Stimulated activated effector memory CD8-positive, alpha-beta T cell treated with anti-CD3 and anti-CD28 coated beads, Interleukin-12 subunit alpha, Interleukin-12 subunit beta, amount 100 ng/mL, for 72 hours (primary cell): ENCODE results near the gene CSNK2A3.
"Not testable (repeated sequence)": the region's sequence is repeated elsewhere in the genome, so short reads cannot be mapped to it uniquely, and the experiment has no call there.

Experiments
- ATAC-seq: fragments of 150-1000 bp; cut with Tn5 transposase; 2 replicates; pipeline ENCODE4 v1.10.0; 2021
- DNase-seq, 2 donors: peaks; one replicate each; pipeline ENCODE4 v3.0.0; 2021 to 2022; ENCODE audit warnings: low spot score in 2 of 2
- H3K27ac Mint-ChIP-seq: one replicate; pipeline ENCODE4 v1.8.0; 2022; ENCODE audit warnings: mild to moderate bottlenecking, mixed read lengths
- H3K36me3 Mint-ChIP-seq: one replicate; pipeline ENCODE4 v1.8.0; 2022; ENCODE audit warnings: mild to moderate bottlenecking, mixed read lengths
- H3K4me1 Mint-ChIP-seq: one replicate; pipeline ENCODE4 v1.8.0; 2022; ENCODE audit warnings: mixed read lengths
- H3K4me3 Mint-ChIP-seq: one replicate; pipeline ENCODE4 v1.8.0; 2022; ENCODE audit warnings: mild to moderate bottlenecking, mixed read lengths
- H3K9me3 Mint-ChIP-seq: one replicate; pipeline ENCODE4 v1.8.0; 2022; ENCODE audit warnings: mixed read lengths

The CSNK2A3 gene

DNA sequence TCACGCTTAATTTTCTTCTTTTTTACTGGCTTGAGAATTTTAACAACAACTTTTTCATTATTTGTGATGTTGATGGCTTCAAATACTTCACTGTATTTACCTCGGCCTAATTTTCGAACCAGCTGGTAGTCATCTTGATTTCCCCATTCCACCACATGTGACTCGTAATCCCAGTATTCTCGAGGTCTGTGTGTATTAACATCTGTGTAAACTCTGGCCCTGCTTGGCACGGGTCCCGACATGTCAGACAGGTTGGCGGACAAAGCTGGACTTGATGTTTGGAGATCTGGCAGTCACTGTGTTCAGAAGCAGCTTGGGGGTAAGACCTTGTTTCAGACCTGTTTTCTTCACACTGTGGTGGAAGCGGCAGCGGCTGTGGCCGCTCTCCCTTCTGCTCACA, at the start of gene CSNK2A3:
Gene CSNK2A3, minus strand, starts transcription at position 373 of the 400 bp plus-strand sequence. Its CDS starts 131 bp downstream, at position 242.
- not testable (repeated sequence) for H3K4me3 Mint-ChIP-seq, ATAC-seq, H3K27ac Mint-ChIP-seq, H3K9me3 Mint-ChIP-seq, DNase-seq, H3K4me1 Mint-ChIP-seq, H3K36me3 Mint-ChIP-seq

DNA sequence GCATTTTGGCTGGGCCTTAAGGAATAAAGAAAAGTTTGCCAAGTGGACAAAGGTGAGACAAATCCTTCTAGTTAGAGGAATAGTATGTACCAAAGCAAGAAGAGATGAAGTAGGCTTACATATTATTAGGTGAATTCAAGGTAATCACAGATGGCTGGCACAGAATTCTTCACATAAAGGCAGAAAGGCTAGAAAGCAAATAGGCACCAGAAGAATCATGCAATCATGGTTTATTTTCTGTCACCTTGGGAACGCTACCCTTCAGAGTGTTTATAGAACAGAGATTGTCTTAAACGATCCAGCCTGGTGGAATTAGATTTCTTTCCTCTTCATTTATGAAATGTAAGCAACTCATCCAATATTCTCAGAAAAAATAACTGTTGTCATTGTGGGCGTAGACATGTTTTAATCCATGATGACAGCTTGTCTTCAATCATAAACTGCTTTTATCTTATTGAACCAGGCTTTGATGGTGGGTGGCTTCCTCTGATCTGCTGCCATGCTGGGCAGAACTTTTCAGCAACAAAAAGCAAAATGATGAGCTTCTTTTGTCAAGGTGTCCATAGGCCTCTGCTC, 49.0 kb upstream of the CSNK2A3 start:
- no peak for ATAC-seq
- no peaks in the 10 kb centered on the region for H3K9me3 Mint-ChIP-seq
- H3K4me3 Mint-ChIP-seq: no peak overlapping the region
- no peak for DNase-seq
- H3K27ac Mint-ChIP-seq: no peak overlapping the region
- H3K4me1 Mint-ChIP-seq: no peaks in the 10 kb centered on the region
- no peaks in the 10 kb centered on the region for H3K36me3 Mint-ChIP-seq

DNA sequence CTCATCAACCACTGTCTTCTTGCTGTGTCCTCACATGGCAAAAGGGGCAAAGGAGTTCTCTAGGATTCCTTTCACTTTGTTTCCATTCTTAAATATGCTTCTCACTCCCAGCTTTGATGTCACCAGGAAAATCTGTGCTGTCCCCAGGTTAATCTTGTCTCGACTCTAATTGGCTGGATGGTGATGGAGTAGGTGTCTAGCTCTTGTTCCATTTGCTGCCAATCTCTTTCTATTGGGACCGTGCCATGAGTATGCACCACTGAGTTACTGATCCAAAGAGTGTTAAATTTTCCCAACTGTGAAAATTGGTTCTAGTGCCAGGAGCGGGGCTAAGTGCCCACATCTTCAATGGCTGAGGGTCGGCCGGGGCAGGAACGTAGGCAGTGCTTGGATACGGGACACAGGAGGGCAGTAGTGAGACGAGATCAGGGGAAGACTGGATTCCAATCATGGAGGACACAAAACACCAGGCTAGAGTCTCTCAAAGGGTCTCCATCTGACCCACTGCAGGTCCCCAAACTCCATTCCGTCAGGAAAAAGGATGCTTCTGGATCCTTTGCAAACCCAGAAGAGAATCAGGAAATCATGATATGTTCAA, 47.7 kb upstream of the CSNK2A3 start:
- H3K9me3 Mint-ChIP-seq: no peaks in the 10 kb centered on the region
- no peaks in the 10 kb centered on the region for H3K4me1 Mint-ChIP-seq
- no peak for ATAC-seq
- no peak for DNase-seq
- H3K36me3 Mint-ChIP-seq: no peaks in the 10 kb centered on the region
- no peak overlapping the region for H3K4me3 Mint-ChIP-seq
- H3K27ac Mint-ChIP-seq: no peak overlapping the region

DNA sequence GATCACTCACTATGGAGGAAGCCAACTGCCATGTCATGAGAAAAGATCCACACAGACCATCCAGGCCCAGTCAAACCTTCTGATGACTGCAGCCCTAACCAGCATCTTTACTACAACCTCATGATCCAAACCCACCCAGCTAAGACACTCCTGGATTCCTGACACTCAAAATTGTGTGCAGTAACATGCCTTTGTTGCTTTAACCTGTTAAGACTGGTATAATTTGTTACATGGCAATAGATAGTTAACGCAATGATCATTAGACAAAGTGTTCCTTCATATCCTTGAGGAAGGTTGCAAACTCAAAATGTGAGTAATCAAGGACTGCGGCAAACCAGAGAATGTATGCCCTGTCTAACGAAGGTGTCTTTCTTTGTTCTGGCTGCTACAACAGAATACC, 47.1 kb upstream of the CSNK2A3 start:
- DNase-seq: no peak
- Mint-ChIP-seq H3K4me3 (no peak overlapping the region), H3K9me3 (no peaks in the 10 kb centered on the region), H3K4me1 (no peaks in the 10 kb centered on the region), H3K27ac (no peak overlapping the region), H3K36me3 (no peaks in the 10 kb centered on the region)
- no peak for ATAC-seq

DNA sequence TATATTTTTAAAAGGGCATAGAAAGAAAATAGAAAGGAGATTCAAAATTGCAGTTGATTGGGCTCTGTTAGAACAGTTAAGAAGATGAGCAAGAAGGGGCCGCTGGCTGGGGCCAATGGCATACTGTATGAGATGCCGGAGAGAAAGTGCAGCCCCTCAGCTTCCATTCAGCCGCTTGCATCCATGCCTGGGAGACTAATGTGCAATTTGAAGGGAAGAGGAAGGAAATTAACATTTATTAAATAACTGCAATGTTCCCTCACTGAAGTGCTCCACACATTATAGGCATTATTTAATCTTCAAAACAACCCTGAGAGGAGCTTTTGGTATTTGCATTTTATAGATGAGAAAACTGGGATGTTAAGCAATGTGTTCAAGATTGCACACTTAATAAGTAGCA, 44.7 kb upstream of the CSNK2A3 start:
- Mint-ChIP-seq H3K27ac (no peak overlapping the region), H3K4me3 (no peak overlapping the region), H3K36me3 (no peaks in the 10 kb centered on the region), H3K4me1 (no peaks in the 10 kb centered on the region), H3K9me3 (no peaks in the 10 kb centered on the region)
- ATAC-seq (no peak), DNase-seq (no peak)

- Mint-ChIP-seq H3K36me3 (no peaks in the 10 kb centered on the region), H3K4me1 (no peaks in the 10 kb centered on the region), H3K27ac (no peak overlapping the region), H3K9me3 (no peaks in the 10 kb centered on the region), H3K4me3 (no peak overlapping the region)
- no peak for DNase-seq
- ATAC-seq: no peak
These were observed 44.0 kb upstream of the CSNK2A3 start for GRCh38 chr11:11397036-11397415.

GRCh38 chr11:11396301-11397035, 43.4 kb upstream of the CSNK2A3 start:
- Mint-ChIP-seq H3K36me3 (no peaks in the 10 kb centered on the region), H3K4me3 (no peak overlapping the region), H3K27ac (no peak overlapping the region), H3K9me3 (no peaks in the 10 kb centered on the region), H3K4me1 (no peaks in the 10 kb centered on the region)
- DNase-seq: no peak
- no peak for ATAC-seq

DNA sequence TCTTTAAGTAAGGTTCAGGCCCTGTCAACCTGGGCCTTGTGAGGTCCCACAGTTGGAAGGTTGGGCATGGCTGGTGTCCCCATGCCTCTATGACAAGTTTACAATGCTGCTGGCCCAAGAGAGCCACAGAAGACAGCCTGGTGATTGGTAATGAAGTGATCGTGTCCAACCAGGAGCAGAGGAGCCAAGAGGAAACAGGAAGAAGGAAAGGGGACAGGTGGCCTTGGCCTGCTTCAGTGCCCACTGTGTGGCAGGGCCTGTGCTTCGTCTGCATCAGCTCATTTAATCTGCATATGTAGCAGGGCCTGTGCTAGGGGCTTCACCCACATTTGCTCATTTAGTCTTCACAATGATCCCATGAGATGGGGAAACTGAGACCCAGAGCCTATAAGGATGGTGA, 42.1 kb upstream of the CSNK2A3 start:
- H3K36me3 Mint-ChIP-seq: no peaks in the 10 kb centered on the region
- no peak for ATAC-seq
- no peak for DNase-seq
- no peak overlapping the region for H3K27ac Mint-ChIP-seq
- no peak overlapping the region for H3K4me3 Mint-ChIP-seq
- no peaks in the 10 kb centered on the region for H3K4me1 Mint-ChIP-seq
- H3K9me3 Mint-ChIP-seq: no peaks in the 10 kb centered on the region

DNA sequence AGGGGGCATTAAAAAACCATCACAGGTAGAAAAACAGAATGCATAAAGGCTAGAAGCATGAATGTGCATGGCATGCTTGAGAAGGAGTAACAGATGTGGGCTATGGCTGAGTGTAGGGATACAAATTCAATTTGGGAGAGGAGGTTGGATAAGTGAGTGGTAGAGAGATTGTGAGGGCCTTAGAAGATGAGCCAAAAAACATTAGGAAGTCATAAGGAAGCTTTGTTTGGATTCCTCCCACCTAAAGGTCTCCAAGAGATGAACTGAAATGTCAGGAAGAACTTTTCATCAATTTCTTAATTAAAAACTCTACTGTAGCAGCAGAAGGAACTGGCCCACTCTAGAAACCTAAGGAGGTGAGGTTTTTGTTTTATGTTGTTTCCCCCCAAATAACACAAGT, 41.2 kb upstream of the CSNK2A3 start:
- H3K4me3 Mint-ChIP-seq: no peak overlapping the region
- ATAC-seq: no peak
- H3K9me3 Mint-ChIP-seq: no peaks in the 10 kb centered on the region
- H3K36me3 Mint-ChIP-seq: no peaks in the 10 kb centered on the region
- no peak for DNase-seq
- no peak overlapping the region for H3K27ac Mint-ChIP-seq
- H3K4me1 Mint-ChIP-seq: no peaks in the 10 kb centered on the region

DNA sequence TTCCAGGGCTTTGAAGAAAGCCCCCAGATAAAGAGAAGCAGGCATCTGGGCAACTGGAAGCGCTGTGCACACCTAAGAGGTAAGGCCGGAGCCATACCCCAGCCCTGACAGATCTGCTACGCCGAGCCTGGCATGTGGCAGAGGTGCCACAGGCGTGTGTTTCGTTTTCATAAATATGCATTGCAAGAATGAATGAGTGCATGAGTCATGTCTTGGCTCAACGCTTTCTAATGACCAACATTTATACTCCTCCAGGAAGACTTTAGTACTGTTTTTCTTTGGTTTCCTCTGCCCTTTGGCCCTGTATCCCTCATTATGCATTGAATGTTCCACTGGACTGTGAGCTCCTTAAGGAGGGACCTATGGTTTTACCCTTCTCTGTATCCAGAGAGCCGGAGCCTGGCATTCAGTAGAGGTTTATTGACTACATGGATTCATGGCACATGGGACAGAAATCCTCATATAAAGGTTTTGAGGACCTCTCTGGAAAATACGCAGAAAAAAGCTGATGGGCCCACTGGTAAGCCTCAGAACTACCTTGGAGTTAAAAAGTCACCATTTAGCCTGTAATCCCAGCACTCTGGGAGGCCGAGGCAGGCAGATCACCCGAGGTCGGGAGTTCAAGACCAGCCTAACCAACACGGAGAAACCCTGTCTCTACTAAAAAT, 38.9 kb upstream of the CSNK2A3 start:
- no peak for DNase-seq
- no peaks in the 10 kb centered on the region for H3K4me1 Mint-ChIP-seq
- no peak overlapping the region for H3K27ac Mint-ChIP-seq
- H3K4me3 Mint-ChIP-seq: no peak overlapping the region
- ATAC-seq: no peak
- H3K9me3 Mint-ChIP-seq: no peaks in the 10 kb centered on the region
- H3K36me3 Mint-ChIP-seq: no peaks in the 10 kb centered on the region

DNA sequence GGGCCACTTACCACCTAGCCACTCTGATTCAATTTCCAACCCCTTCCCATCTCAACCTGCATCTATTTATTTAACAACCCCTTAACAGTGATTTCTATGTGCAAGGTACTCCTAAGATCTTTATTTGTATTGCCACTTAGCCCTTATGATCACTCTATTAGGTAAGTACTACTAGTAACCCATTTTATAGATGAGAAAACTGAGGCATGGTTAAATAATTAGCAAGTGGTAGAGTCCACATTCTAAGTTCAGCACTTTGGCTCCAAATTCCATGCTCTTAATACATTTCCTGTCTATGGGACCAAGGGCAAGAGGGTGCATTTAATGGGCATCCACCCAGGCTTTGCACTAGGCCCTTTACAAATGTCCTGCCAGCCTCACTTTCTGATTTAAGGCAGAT, 38.1 kb upstream of the CSNK2A3 start:
- DNase-seq: no peak
- Mint-ChIP-seq H3K27ac (no peak overlapping the region), H3K4me1 (no peaks in the 10 kb centered on the region), H3K9me3 (no peaks in the 10 kb centered on the region), H3K4me3 (no peak overlapping the region), H3K36me3 (no peaks in the 10 kb centered on the region)
- ATAC-seq: no peak

- H3K4me3 Mint-ChIP-seq: no peak overlapping the region
- ATAC-seq (no peak), DNase-seq (no peak)
- H3K4me1 Mint-ChIP-seq: no peaks in the 10 kb centered on the region
- H3K27ac Mint-ChIP-seq: no peak overlapping the region
- no peaks in the 10 kb centered on the region for H3K36me3 Mint-ChIP-seq
- H3K9me3 Mint-ChIP-seq: no peaks in the 10 kb centered on the region
These were observed 37.2 kb upstream of the CSNK2A3 start for GRCh38 chr11:11390068-11390771.

DNA sequence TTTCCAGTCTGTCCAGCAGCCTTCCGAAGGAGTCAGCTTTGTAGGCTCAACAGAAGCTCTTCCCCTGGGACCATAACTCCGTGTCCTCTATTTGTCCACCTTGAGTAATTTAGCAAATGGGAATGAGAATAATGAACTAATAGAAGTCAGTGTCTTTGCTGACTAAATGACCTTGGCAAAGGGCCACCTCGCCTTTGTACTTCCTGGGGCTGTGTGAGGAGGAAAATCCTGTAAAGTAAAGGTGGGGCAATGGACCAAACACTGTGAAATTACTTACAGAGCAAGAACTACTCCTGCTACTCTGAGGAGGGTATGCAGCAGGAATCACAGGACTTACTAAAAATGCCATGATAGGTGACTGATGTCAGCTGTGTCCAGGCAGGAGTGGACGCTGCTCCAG, 36.2 kb upstream of the CSNK2A3 start:
- H3K9me3 Mint-ChIP-seq: no peaks in the 10 kb centered on the region
- ATAC-seq (no peak), DNase-seq (no peak)
- H3K4me3 Mint-ChIP-seq: no peak overlapping the region
- no peak overlapping the region for H3K27ac Mint-ChIP-seq
- H3K4me1 Mint-ChIP-seq: no peaks in the 10 kb centered on the region
- no peaks in the 10 kb centered on the region for H3K36me3 Mint-ChIP-seq

DNA sequence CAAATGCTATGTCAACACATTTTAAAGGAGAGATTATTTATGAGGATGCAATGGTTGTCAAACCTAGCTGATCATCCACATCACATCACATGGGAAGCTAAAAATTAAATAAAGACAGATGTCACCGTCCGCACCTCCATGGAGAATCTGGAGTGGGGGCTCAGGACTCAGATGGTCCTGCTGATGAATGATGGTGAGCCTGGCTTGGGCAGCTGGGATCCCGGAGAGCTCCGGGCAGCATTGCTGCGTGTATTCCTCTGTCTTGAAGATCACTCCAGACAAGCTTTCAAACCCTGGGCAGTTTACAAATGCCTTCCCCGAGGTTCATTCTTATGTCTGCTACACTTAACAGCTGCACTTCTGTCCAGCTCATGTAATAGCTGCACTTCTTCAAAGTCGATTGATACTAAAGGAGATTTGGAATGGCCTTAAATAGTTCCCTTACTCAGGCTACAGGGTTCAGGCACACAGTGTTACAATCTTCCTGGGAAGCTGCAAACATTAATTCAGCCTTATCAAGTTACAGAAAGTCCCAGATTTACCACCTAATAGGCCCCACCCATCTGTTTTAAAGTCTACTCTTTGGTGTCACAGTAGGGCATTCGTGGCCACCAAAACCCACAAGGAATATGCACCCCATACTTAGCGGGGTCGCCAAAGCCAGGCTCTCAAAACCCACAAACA, 34.7 kb upstream of the CSNK2A3 start:
- H3K4me1 Mint-ChIP-seq: no peaks in the 10 kb centered on the region
- DNase-seq (no peak), ATAC-seq (no peak)
- no peaks in the 10 kb centered on the region for H3K9me3 Mint-ChIP-seq
- H3K27ac Mint-ChIP-seq: no peak overlapping the region
- H3K36me3 Mint-ChIP-seq: no peaks in the 10 kb centered on the region
- H3K4me3 Mint-ChIP-seq: no peak overlapping the region

DNA sequence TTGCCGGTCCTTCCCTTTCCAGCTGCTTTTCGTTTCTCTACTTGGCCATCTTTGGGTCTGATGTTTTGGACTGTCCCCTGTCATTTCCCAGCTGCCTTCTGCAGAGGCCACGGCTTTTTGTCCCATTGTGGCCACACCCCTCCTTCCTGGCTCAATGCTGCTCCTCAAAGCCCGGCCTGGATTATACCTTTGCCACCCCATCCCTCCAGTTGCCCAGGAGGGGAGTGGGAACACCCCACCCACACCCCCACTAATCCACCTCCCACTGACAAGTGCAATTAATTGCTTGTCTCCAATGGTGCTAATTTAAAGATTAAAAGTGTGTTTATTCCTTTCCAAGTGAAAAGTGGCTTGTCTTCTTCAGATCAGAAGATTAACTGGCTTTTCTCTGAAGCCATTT, 34.2 kb upstream of the CSNK2A3 start:
- no peaks in the 10 kb centered on the region for H3K9me3 Mint-ChIP-seq
- no peaks in the 10 kb centered on the region for H3K4me1 Mint-ChIP-seq
- no peaks in the 10 kb centered on the region for H3K36me3 Mint-ChIP-seq
- no peak overlapping the region for H3K27ac Mint-ChIP-seq
- H3K4me3 Mint-ChIP-seq: no peak overlapping the region
- DNase-seq (no peak), ATAC-seq (no peak)
